ENCODE measurements around the gene C16orf74.

- TF ChIP-seq CTCF (IDR thresholded peaks at IDR 0.05 in 4 of 5, conservative IDR thresholded peaks at IDR 0.05 in 1 of 5) (no peak), POLR2A (IDR thresholded peaks at IDR 0.05) (no peak)
These were observed 32.5 kb upstream of the C16orf74 start for GRCh38 chr16:85783441-85783840.

Data from gastrocnemius medialis (tissue), 4 donors.